Measurements from ENCODE around the gene RFX3.
A peak's percentile ranks its signal among the peaks of the same experiment; 100 is the strongest.

The RFX3 gene

DNA sequence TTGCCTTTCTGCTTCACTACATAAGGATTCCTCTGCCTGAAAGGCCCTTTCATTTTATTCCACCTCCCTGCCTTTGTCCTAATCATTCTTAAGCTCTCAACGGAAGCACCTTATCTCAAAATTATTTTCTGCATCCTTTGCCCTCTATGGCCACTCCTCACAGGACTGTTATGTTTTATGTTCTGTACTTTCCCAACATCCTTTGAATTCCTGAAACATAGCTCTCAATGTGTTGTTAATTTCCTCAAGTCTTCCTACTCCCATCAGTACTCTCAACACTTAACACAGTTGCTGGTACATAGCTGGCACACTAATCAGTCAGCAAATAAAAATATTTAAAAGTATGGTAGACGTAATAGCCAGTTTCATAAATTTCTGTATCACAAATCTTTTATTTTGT, 193.0 kb downstream of the RFX3 start:
- no peaks in the 10 kb centered on the region for H3K36me3 ChIP-seq (ENCODE audit: insufficient read depth, low read length)
- ATAC-seq (ENCODE audit: insufficient read depth, low read depth), result no peak
- no peak overlapping the region for H3K4me3 ChIP-seq (ENCODE audit: low read depth in 1 of 2, low read length in 2 of 2)
- no peak overlapping the region for H3K27ac ChIP-seq (ENCODE audit: low read length)
- no peaks in the 10 kb centered on the region for H3K79me2 ChIP-seq (ENCODE audit: insufficient read depth, low read length)
- H3K4me1 ChIP-seq (ENCODE audit: insufficient read depth, low read length), result peaks cover 3% of the 10 kb centered on the region; the same call in 1 of the 2 replicates
- TF ChIP-seq, protein P1, sequence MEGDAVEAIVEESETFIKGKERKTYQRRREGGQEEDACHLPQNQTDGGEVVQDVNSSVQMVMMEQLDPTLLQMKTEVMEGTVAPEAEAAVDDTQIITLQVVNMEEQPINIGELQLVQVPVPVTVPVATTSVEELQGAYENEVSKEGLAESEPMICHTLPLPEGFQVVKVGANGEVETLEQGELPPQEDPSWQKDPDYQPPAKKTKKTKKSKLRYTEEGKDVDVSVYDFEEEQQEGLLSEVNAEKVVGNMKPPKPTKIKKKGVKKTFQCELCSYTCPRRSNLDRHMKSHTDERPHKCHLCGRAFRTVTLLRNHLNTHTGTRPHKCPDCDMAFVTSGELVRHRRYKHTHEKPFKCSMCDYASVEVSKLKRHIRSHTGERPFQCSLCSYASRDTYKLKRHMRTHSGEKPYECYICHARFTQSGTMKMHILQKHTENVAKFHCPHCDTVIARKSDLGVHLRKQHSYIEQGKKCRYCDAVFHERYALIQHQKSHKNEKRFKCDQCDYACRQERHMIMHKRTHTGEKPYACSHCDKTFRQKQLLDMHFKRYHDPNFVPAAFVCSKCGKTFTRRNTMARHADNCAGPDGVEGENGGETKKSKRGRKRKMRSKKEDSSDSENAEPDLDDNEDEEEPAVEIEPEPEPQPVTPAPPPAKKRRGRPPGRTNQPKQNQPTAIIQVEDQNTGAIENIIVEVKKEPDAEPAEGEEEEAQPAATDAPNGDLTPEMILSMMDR (IDR thresholded peaks at IDR 0.05; ENCODE audit: borderline replicate concordance, extremely low read depth, low read length, poor library complexity, severe bottlenecking), result no peak
- no peak for TF ChIP-seq EZH2 (IDR thresholded peaks at IDR 0.05; ENCODE audit: borderline replicate concordance, low read depth, low read length, severe bottlenecking)
- H2AFZ ChIP-seq (ENCODE audit: low read depth, low read length), result no peak overlapping the region
- DNase-seq, result no peak
- H3K9ac ChIP-seq (ENCODE audit: low read depth, low read length), result no peak overlapping the region
- H3K9me3 ChIP-seq (ENCODE audit: insufficient read depth, low read length, severe bottlenecking), result no peaks in the 10 kb centered on the region
- no peaks in the 10 kb centered on the region for H4K20me1 ChIP-seq (ENCODE audit: insufficient read depth, low read length)
- no peak overlapping the region for H3K4me2 ChIP-seq (ENCODE audit: insufficient read depth, low read length)
- no peaks in the 10 kb centered on the region for H3K27me3 ChIP-seq (ENCODE audit: insufficient read depth, low read length, poor library complexity)

DNA sequence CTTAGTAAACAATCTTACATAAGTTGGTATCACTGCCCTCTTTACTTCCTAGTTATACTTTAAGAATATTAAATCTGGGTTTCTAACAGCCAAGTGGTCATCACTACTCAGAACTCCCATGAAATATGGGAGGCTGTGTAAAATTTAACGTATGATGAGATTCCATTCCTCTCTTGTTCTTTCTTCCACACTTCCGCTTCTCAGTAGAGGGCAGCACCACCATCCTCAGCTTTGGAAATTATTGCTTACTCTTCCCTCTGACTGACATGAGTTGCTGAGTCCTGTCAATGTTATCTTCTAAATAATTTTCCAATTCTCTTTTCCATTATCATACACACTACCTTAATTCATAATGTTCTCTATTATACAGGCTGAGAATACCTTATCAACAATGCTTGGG, 194.0 kb downstream of the RFX3 start:
- H3K27ac ChIP-seq (ENCODE audit: low read length), result no peak overlapping the region
- no peaks in the 10 kb centered on the region for H3K4me1 ChIP-seq (ENCODE audit: insufficient read depth, low read length)
- no peak overlapping the region for H3K4me2 ChIP-seq (ENCODE audit: insufficient read depth, low read length)
- H3K9ac ChIP-seq (ENCODE audit: low read depth, low read length), result no peak overlapping the region
- ATAC-seq (ENCODE audit: insufficient read depth, low read depth) (no peak), DNase-seq (no peak)
- no peaks in the 10 kb centered on the region for H3K79me2 ChIP-seq (ENCODE audit: insufficient read depth, low read length)
- H3K27me3 ChIP-seq (ENCODE audit: insufficient read depth, low read length, poor library complexity), result no peaks in the 10 kb centered on the region
- H4K20me1 ChIP-seq (ENCODE audit: insufficient read depth, low read length), result no peaks in the 10 kb centered on the region
- no peaks in the 10 kb centered on the region for H3K36me3 ChIP-seq (ENCODE audit: insufficient read depth, low read length)
- H3K4me3 ChIP-seq (ENCODE audit: low read depth in 1 of 2, low read length in 2 of 2), result no peak overlapping the region
- TF ChIP-seq, protein P1 (IDR thresholded peaks at IDR 0.05; ENCODE audit: borderline replicate concordance, extremely low read depth, low read length, poor library complexity, severe bottlenecking), result peak; percentile 41
- no peak for TF ChIP-seq EZH2 (IDR thresholded peaks at IDR 0.05; ENCODE audit: borderline replicate concordance, low read depth, low read length, severe bottlenecking)
- no peak overlapping the region for H2AFZ ChIP-seq (ENCODE audit: low read depth, low read length)
- H3K9me3 ChIP-seq (ENCODE audit: insufficient read depth, low read length, severe bottlenecking), result no peaks in the 10 kb centered on the region

DNA sequence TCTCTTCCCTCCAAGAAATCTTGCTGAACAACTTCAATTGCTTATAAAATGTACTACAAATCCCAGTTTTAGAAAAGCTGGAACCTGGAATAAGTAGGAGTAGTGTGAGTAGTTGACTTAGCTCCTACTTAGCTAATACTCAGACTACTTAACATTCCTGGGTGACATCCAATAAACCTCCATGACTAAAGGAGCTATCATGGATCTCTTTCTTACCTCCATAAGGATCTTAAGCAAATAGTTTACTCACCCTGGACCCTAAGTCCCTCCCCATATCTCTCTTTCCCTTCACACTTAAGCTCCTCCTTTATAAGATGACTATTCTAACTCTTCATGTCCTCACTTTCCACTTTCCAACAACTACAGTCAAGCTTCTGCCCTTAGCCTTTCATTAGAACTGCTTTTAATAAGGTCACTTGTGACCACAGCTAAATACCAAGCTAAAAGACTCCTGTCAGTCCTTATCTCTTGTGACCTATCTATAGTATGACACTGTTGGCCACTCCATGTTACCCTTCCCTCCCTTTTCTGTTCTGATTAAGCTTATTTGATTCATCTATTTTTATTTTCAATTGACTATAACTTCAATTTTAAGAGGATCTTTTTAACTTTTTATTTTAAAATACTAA, 194.9 kb downstream of the RFX3 start:
- Histone ChIP-seq H2AFZ (ENCODE audit: low read depth, low read length) (no peak overlapping the region), H3K27ac (ENCODE audit: low read length) (no peak overlapping the region), H3K36me3 (ENCODE audit: insufficient read depth, low read length) (no peaks in the 10 kb centered on the region), H3K4me2 (ENCODE audit: insufficient read depth, low read length) (no peak overlapping the region), H3K4me1 (ENCODE audit: insufficient read depth, low read length) (no peaks in the 10 kb centered on the region), H3K9me3 (ENCODE audit: insufficient read depth, low read length, severe bottlenecking) (no peaks in the 10 kb centered on the region), H3K27me3 (ENCODE audit: insufficient read depth, low read length, poor library complexity) (no peaks in the 10 kb centered on the region), H3K4me3 (ENCODE audit: low read depth in 1 of 2, low read length in 2 of 2) (no peak overlapping the region), H3K79me2 (ENCODE audit: insufficient read depth, low read length) (no peaks in the 10 kb centered on the region), H4K20me1 (ENCODE audit: insufficient read depth, low read length) (no peaks in the 10 kb centered on the region), H3K9ac (ENCODE audit: low read depth, low read length) (no peak overlapping the region)
- DNase-seq, result no peak
- TF ChIP-seq EZH2 (IDR thresholded peaks at IDR 0.05; ENCODE audit: borderline replicate concordance, low read depth, low read length, severe bottlenecking), result no peak
- TF ChIP-seq, protein P1 (IDR thresholded peaks at IDR 0.05; ENCODE audit: borderline replicate concordance, extremely low read depth, low read length, poor library complexity, severe bottlenecking), result no peak
- ATAC-seq (ENCODE audit: insufficient read depth, low read depth), result no peak
